ENCODE measurements around the gene GPC3. TPM values are rescaled to one million over a fixed set of nuclear protein-coding genes. Genes with fewer than 3 reads are reported as not detected.
A peak's percentile ranks its signal among the peaks of the same experiment; 100 is the strongest.

The GPC3 gene
- total RNA-seq, 1 experiment from 2014 or later, result 233 TPM

GRCh38 chrX:133742602-133743305 is 242.6 kb downstream of the GPC3 start:
- POLR2A ChIA-PET, result no interaction called here
- Mint-ChIP-seq H3K36me3 (ENCODE audit: insufficient read depth, unreplicated experiment) (no peaks in the 10 kb centered on the region), H3K27me3 (ENCODE audit: insufficient read depth, unreplicated experiment) (no peaks in the 10 kb centered on the region), H3K4me3 (ENCODE audit: unreplicated experiment) (no peak overlapping the region), H3K4me1 (ENCODE audit: low read depth, unreplicated experiment) (peaks cover 5% of the 10 kb centered on the region), H3K9me3 (ENCODE audit: unreplicated experiment) (no peaks in the 10 kb centered on the region), H3K27ac (ENCODE audit: unreplicated experiment) (no peak overlapping the region)
- no peak for DNase-seq
- Histone ChIP-seq H3K27me3 (replicated peaks; ENCODE audit: control insufficient read depth, insufficient read depth, low read length) (no peaks in the 10 kb centered on the region), H3K4me1 (no peaks in the 10 kb centered on the region), H3K9me3 (no peaks in the 10 kb centered on the region), H3K4me3 (ENCODE audit: low read depth, low read length) (no peak overlapping the region), H3K36me3 (ENCODE audit: control insufficient read depth, insufficient read depth, low read length) (no peaks in the 10 kb centered on the region)
- CTCF ChIA-PET, result no interaction called here
- intact Hi-C loops (cut with micrococcal nuclease; ENCODE audit: unreplicated experiment), result no loop called here
- no TSS peak for BruUV-seq (replicated peaks)
- no peak for TF ChIP-seq CTCF (IDR thresholded peaks at IDR 0.05; ENCODE audit: insufficient read depth in 1 of 2, low read depth in 1 of 2, low read length in 1 of 2, severe bottlenecking in 1 of 2, unreplicated experiment in 1 of 2)

- no peaks in the 10 kb centered on the region for H3K27me3 ChIP-seq (replicated peaks; ENCODE audit: control insufficient read depth, insufficient read depth, low read length)
- H3K4me3 Mint-ChIP-seq (ENCODE audit: unreplicated experiment), result no peak overlapping the region
- no peaks in the 10 kb centered on the region for H3K9me3 Mint-ChIP-seq (ENCODE audit: unreplicated experiment)
- no peak for DNase-seq
- H3K27me3 Mint-ChIP-seq (ENCODE audit: insufficient read depth, unreplicated experiment), result no peaks in the 10 kb centered on the region
- ChIA-PET POLR2A (no interaction called here), CTCF (no interaction called here)
- H3K9me3 ChIP-seq, result no peaks in the 10 kb centered on the region
- no peaks in the 10 kb centered on the region for H3K4me1 ChIP-seq
- TF ChIP-seq CTCF (IDR thresholded peaks at IDR 0.05; ENCODE audit: insufficient read depth in 1 of 2, low read depth in 1 of 2, low read length in 1 of 2, severe bottlenecking in 1 of 2, unreplicated experiment in 1 of 2), result no peak
- no peaks in the 10 kb centered on the region for H3K36me3 Mint-ChIP-seq (ENCODE audit: insufficient read depth, unreplicated experiment)
- no peak overlapping the region for H3K4me3 ChIP-seq (ENCODE audit: low read depth, low read length)
- peaks cover 5% of the 10 kb centered on the region for H3K4me1 Mint-ChIP-seq (ENCODE audit: low read depth, unreplicated experiment)
- H3K36me3 ChIP-seq (ENCODE audit: control insufficient read depth, insufficient read depth, low read length), result no peaks in the 10 kb centered on the region
- no peak overlapping the region for H3K27ac Mint-ChIP-seq (ENCODE audit: unreplicated experiment)
- BruUV-seq (replicated peaks), result no TSS peak
- intact Hi-C loops (cut with micrococcal nuclease; ENCODE audit: unreplicated experiment), result no loop called here
These were observed 244.1 kb downstream of the GPC3 start for GRCh38 chrX:133741303-133741702.

- H3K36me3 Mint-ChIP-seq (ENCODE audit: insufficient read depth, unreplicated experiment), result peaks cover 26% of the 10 kb centered on the region
- Histone ChIP-seq H3K27me3 (replicated peaks; ENCODE audit: control insufficient read depth, insufficient read depth, low read length) (no peaks in the 10 kb centered on the region), H3K36me3 (ENCODE audit: control insufficient read depth, insufficient read depth, low read length) (no peaks in the 10 kb centered on the region), H3K4me1 (peaks cover 34% of the 10 kb centered on the region), H3K9me3 (no peaks in the 10 kb centered on the region), H3K4me3 (ENCODE audit: low read depth, low read length) (no peak overlapping the region)
- peaks cover 32% of the 10 kb centered on the region for H3K4me1 Mint-ChIP-seq (ENCODE audit: low read depth, unreplicated experiment)
- H3K9me3 Mint-ChIP-seq (ENCODE audit: unreplicated experiment), result no peaks in the 10 kb centered on the region
- no peak for TF ChIP-seq CTCF (IDR thresholded peaks at IDR 0.05; ENCODE audit: insufficient read depth in 1 of 2, low read depth in 1 of 2, low read length in 1 of 2, severe bottlenecking in 1 of 2, unreplicated experiment in 1 of 2)
- peak overlapping the region; percentile 86 for H3K27ac Mint-ChIP-seq (ENCODE audit: unreplicated experiment)
- no TSS peak for BruUV-seq (replicated peaks)
- H3K27me3 Mint-ChIP-seq (ENCODE audit: insufficient read depth, unreplicated experiment), result no peaks in the 10 kb centered on the region
- no peak for DNase-seq
- peak overlapping the region; percentile 28 for H3K4me3 Mint-ChIP-seq (ENCODE audit: unreplicated experiment)
- intact Hi-C loops (cut with micrococcal nuclease; ENCODE audit: unreplicated experiment), result no loop called here
- CTCF ChIA-PET, result no interaction called here
- POLR2A ChIA-PET, result no interaction called here
These were observed 258.8 kb downstream of the GPC3 start for GRCh38 chrX:133726642-133727041.
